GM18907 (cell line): Measurements from ENCODE around the gene DPYSL3.

Experiments used
- ATAC-seq: cut with Tn5 transposase; IDR thresholded peaks from one replicate; pipeline ENCODE4 v1.9.1; 2021; ENCODE audit warnings: mild to moderate bottlenecking, moderate library complexity; ENCODE audit not compliant: unreplicated experiment

DPYSL3 gene

GRCh38 chr5:147474140-147474539 lies 35.7 kb downstream of the DPYSL3 start:
- ATAC-seq: no peak

DNA sequence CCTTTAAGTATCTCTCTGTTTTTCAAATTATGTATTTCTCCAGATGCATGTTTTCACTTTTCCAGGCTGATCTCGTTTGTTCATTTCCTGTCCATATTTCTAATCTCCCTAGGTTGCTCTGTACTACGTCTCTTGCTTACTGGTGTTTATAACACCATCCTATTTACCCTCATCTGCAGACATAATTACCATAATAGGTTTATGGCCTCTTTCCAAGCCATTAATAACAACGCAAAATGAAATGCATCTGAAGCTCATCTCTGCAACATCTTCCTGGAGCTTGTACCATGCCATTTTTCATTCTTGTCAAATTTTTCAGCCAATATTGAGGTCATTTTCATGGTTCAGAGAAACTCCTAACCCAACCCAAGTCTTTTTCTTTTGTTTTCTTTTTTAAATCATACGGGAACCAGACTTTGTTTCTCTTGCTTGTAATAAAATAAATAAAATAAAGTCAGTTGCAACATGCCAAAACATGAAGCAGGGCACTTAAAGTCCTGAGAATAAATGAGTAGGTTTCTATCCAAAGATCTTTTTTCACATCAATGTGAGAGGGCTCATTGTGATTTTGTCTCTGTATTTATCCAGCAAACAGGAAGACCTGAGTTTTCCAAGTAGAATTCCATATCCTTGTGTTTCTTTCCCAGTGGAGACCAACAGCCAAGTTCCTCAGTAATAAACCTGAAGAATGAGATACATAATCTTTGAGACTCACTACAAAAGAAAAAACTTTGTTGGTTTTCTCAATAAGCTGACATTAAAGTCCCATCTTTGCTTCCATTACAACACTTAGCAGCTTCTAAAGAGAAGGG lies 37.0 kb downstream of the DPYSL3 start:
- no peak for ATAC-seq

- no peak for ATAC-seq
Measured at GRCh38 chr5:147467973-147468508, 41.8 kb downstream of the DPYSL3 start.

- no peak for ATAC-seq
Measured at GRCh38 chr5:147466360-147466980, 43.4 kb downstream of the DPYSL3 start.

DNA sequence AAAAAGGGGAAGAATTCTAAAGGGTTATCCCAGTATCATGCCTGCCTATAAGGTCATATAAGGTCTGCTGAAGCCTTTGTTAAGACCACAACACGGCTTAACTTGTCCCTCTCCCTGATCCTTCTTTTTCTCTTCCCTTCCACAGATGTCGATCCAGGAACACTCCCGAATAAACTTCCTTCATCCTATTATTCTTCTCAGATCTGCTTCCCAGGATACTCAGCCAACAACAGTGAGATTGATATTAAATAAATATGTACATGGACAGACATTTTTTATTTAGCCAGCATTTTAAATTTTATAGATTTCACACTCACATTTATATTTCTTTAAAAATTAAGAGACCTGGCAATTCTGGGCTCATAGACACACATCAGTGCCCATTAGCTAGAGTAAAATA lies 44.1 kb downstream of the DPYSL3 start:
- no peak for ATAC-seq

- peak; percentile 65 for ATAC-seq
Measured at GRCh38 chr5:147464211-147464610, 45.7 kb downstream of the DPYSL3 start.

DNA sequence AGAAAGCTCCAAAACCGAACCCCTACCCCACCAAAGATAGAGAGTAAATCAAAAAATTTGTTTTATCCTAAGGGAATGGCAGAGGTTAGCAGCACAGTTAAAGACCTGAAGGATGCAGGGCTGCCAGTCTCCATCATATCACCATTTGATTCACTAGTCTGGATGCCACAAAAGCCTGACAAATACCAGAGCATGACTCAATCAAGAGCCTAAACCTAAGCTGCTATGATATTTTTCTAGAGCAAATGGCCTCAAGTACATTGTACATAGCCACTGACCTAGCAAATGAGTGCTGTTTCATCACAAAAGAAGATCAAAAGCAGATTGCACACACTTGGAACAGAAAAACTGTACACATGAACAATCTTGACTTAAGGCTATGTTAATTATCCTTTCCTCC lies 48.0 kb downstream of the DPYSL3 start:
- no peak for ATAC-seq

- no peak for ATAC-seq
Measured at GRCh38 chr5:147460380-147460779, 49.5 kb downstream of the DPYSL3 start.

DNA sequence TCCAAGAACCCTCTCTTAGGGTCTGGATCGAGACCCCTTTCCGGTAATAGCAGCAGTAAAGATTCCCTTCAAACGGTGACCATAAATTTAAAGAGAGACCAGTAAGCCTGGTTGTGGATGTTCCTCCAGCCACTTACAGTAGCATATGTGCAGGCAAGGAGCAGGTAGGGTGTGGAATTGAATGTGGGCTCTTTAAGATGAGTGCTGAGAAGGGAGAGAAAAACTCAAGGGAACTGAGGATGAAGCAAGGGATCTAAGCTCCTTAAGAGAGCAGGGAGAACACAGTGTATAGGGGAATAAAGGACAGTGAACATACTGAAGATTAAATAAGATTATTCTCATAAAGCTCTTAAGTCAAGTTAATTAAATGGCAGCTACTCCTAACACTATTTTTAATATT lies 51.3 kb downstream of the DPYSL3 start:
- no peak for ATAC-seq

DNA sequence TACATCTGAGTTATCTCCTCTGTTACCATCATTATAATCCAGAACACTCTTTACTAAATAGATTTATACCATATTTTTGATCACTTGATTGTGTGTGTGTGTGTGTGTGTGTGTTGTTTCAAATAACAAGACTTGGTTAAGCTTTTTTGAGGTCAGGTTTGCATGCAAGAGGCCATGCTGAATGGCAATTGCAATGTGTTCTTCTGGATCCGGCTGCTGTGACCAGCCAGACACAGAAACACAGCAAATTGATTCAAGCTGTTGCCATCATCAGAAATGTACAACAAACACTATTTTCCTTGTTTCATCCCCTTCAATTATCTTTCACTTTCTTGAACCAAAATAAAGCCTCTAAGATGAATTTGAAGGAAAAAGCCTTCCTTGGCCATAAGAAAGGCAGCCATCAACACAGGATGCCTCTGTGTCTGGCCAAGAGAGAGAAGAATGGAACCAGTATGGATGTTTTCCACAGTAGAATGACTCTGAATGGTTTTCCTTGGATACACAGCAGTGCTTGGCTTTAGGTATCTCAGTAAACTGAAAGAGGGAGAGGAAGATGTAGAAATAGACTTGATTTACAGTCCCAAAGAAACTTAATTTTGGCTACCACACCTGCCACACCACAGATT lies 53.9 kb downstream of the DPYSL3 start:
- ATAC-seq: no peak

- ATAC-seq: no peak
Measured at GRCh38 chr5:147454996-147455677, 54.7 kb downstream of the DPYSL3 start.

DNA sequence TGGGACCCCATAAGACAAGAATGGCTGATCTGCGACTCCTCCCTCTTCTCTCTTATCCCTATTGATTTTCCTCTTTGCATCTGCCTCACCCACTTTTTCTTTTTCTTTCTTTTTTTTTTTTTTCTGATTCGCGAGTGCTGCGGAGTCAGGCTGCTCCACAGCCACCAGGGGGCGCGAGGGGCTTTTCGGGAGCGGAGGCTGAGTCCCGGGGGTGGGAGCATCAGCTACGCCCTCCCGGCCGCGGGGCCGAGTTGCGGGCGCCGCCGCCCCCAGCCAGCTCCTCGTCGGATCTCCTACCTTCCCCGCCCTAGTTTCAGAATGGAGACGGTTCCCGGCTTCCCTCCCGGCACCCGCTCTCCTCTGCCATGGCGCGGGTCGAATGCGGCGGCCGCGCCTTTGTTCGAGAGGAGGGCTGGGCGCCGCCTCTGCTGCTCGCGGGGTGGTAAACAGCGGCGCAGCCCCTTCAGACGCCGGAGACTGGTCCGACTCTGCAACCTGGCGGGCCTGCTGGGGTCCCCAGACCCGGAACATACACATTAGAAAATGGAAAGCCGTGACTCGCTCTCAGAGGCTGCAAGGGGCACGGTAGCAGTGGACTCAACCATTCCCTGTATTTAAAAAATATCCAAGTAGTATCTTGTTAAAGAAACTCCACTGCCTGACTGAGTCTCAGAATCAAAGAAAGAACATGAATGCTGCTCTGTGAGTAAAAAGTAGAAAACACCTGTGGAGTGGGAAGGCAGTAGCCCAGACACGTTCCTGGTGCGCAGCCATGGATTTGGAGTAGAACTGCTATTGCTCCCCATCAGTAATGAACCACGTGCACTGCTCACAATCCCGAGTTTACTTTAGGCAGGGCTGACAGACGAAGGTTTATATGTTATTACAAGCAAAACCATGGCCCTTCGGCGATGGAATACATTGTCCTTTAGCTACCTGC lies 55.7 kb downstream of the DPYSL3 start:
- ATAC-seq: peak; percentile 89

- no peak for ATAC-seq
Measured at GRCh38 chr5:147452165-147452811, 57.6 kb downstream of the DPYSL3 start.

DNA sequence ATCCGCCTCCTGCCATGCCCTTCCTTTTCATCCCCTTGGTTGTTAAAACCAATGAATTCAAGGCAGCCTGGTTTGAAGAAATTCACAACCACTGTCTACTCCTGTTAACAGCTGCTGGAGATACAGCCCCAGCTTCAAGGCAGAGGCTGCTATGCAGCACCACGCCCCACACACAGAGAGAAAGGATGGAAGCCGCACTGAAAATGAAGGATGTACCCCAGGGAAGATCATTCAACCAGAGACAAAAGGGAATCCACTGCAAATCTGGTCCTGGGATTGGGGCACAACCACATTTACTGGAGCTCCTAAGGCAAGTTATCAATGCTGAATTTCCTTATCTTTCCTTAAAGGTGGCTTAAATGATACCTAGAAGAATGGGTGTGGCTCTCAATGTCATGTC lies 58.7 kb downstream of the DPYSL3 start:
- ATAC-seq: no peak

DNA sequence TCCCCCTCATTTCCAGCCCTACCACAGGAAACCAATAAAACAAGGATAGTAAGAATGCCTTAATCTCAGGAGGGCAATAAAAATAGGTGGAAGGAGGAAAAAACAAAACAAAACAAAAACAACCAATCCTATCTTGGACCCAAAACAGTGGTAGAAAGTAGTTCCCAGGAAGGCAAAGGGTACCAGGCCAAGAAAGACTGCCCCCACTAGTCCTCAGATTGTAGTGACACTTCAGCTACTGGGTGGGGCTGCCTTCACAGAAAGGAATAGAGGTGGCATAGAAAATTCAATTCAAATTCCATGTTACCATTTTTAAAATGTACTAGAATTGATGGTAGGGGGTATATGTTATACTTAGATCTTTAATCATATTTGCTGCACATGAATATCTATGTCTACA lies 59.3 kb downstream of the DPYSL3 start:
- ATAC-seq: no peak

DNA sequence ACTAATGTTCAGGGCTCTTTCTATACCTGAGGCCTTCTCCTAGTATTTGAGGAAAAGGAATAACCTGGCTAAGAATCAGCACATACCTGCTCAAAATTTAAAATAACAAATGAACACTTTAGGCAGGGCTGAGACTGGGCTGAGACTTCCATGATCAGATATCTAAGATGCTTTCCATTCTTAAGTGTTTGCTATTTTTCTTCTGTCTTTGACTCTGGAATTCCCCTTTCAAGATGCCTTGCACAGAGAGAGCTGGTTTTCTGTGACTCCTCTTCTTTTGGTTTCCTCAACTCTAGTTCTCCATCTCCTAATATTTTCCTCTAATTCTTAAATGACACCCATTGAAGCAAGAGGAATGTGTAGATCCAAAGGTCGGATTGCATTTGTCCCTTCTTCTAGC lies 61.1 kb downstream of the DPYSL3 start:
- ATAC-seq: no peak

GRCh38 chr5:147446523-147446922 lies 63.3 kb downstream of the DPYSL3 start:
- no peak for ATAC-seq

- no peak for ATAC-seq
Measured at GRCh38 chr5:147445917-147446316, 64.0 kb downstream of the DPYSL3 start.

DNA sequence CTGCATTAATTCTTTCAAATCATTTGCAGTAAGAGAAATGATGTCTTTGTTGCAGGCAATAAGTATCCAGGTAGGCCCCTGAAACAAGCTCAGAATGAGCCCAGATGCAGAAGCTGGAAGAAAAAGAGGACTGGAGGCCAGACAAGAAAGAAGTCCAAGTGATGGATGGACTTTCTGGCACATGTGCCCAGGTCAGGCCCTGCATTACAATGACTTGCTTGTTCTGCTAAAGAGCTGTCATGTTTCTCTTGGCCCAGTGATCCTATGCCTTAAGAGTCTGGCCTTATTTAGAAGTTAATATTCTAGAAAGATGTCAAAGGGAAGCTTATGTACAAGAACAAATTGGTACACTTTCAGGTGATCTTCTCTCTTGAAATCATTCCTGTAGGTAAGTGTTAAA lies 64.8 kb downstream of the DPYSL3 start:
- ATAC-seq: no peak

DNA sequence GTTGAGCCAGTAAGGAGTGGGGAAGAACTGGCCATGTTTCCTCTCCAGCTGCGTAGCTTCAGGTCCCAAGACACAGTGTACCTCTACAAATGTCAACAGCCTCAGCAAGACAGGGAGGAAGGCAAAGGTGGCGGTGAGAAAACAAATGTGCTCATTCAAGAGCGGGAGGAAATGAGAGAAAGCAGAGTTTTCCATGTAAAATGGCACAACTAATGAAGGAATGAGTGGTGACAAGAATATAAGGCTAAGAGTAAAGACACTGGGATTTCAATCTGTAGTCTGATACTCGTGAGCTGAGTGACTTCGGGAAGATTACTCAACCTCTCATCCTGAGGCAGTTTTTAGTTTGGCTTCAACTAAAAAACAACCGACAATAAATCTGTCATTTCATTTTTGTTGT lies 67.6 kb downstream of the DPYSL3 start:
- ATAC-seq: no peak
